C4-2B (cell line): ENCODE results near the gene MAB21L2.

Source experiments
- H3K27ac ChIP-seq: fragments of 450-650 bp; 2 replicates; pipeline ENCODE4 v1.5.1; 2017
- CTCF ChIP-seq: fragments of 450-650 bp; conservative IDR thresholded peaks from 2 replicates; pipeline ENCODE4 v1.5.1; 2017; ENCODE audit warnings: mild to moderate bottlenecking
- ZFX ChIP-seq: fragments of 450-650 bp; IDR thresholded peaks from 2 replicates; pipeline ENCODE4 v1.6.1; 2017

Gene MAB21L2

GRCh38 chr4:150619042-150619441 lies 37.1 kb downstream of the MAB21L2 start:
- no peak overlapping the region for H3K27ac ChIP-seq
- TF ChIP-seq ZFX: no peak
- no peak for TF ChIP-seq CTCF

GRCh38 chr4:150624055-150624454 lies 42.1 kb downstream of the MAB21L2 start:
- H3K27ac ChIP-seq: no peak overlapping the region
- TF ChIP-seq CTCF: no peak

- TF ChIP-seq ZFX (no peak), CTCF (no peak)
- H3K27ac ChIP-seq: no peak overlapping the region
Observed at GRCh38 chr4:150625033-150625432, 43.1 kb downstream of the MAB21L2 start.

GRCh38 chr4:150628073-150628472 lies 46.1 kb downstream of the MAB21L2 start:
- no peak overlapping the region for H3K27ac ChIP-seq
- TF ChIP-seq CTCF (no peak), ZFX (no peak)

GRCh38 chr4:150632639-150633038 lies 50.7 kb downstream of the MAB21L2 start:
- TF ChIP-seq ZFX: no peak
- no peak for TF ChIP-seq CTCF

More at GRCh38 chr4:150632639-150633038, 50.7 kb downstream of the MAB21L2 start:
- H3K27ac ChIP-seq: no peak overlapping the region
